K562 (cell line): ENCODE results near the gene ITGA7. TPM values are rescaled to one million over a fixed set of nuclear protein-coding genes. Genes with fewer than 3 reads are reported as not detected.

ENCODE experiments used
- BCL6 ChIP-seq: fragments of 250-450 bp; sonication (Bioruptor Pico); IDR thresholded peaks from 2 replicates; pipeline ENCODE4 v1.4.0; 2020
- CBX3 ChIP-seq, 2 experiments: IDR thresholded peaks; 1 replicate in 1 of 2; 2 replicates in 1 of 2; pipeline ENCODE4 v1.6.1; 2012; ENCODE audit warnings: inconsistent platforms in 2 of 2, low read length in 2 of 2, borderline replicate concordance in 1 of 2, control low read depth in 1 of 2
- CHD2 ChIP-seq: IDR thresholded peaks from 2 replicates; pipeline ENCODE4 v1.6.1; 2011; ENCODE audit warnings: low read depth, low read length
- CSDE1 ChIP-seq, 2 experiments: fragments of 450-650 bp; IDR thresholded peaks; 2 replicates each; pipeline ENCODE4 v1.6.1; 2016; ENCODE audit warnings: mild to moderate bottlenecking in 1 of 2
- EP400 ChIP-seq: fragments of 450-650 bp; IDR thresholded peaks from 2 replicates; pipeline ENCODE4 v1.6.1; 2017; ENCODE audit warnings: antibody characterized with exemption, mild to moderate bottlenecking, moderate library complexity
- GABPA ChIP-seq: fragments of 200-800 bp; sonication (Bioruptor generic); conservative IDR thresholded peaks from 2 replicates; pipeline ENCODE4 v1.6.1; 2016; ENCODE audit warnings: low read depth, missing genetic modification characterization, missing compliant biosample characterization
- JUNB ChIP-seq: fragments of 450-650 bp; formaldehyde crosslinking; conservative IDR thresholded peaks from 2 replicates; pipeline ENCODE4 v1.4.0; 2020; ENCODE audit warnings: mild to moderate bottlenecking
- MBD2 ChIP-seq: sonication (generic); IDR thresholded peaks from 2 replicates; pipeline ENCODE4 v1.6.1; 2016; ENCODE audit warnings: low read depth, borderline replicate concordance
- NCOA1 ChIP-seq: fragments of 450-650 bp; IDR thresholded peaks from 2 replicates; pipeline ENCODE4 v1.6.1; 2016; ENCODE audit warnings: low read depth
- PHF8 ChIP-seq: fragments of 200-600 bp; sonication (generic); IDR thresholded peaks from 2 replicates; pipeline ENCODE4 v1.6.1; 2012; ENCODE audit warnings: mixed run types, mild to moderate bottlenecking, inconsistent platforms, low read length, moderate library complexity, borderline replicate concordance
- PYGO2 ChIP-seq: fragments of 450-650 bp; IDR thresholded peaks from 2 replicates; pipeline ENCODE4 v1.6.1; 2016; ENCODE audit warnings: mild to moderate bottlenecking, missing genetic modification characterization, moderate library complexity, missing compliant biosample characterization
- RAD21 ChIP-seq, 2 experiments: fragments of 250-450 bp in 1 of 2; fragments of 450-650 bp in 1 of 2; sonication (Bioruptor Pico) in 1 of 2; formaldehyde crosslinking in 1 of 2; IDR thresholded peaks in 1 of 2; conservative IDR thresholded peaks in 1 of 2; 2 replicates each; pipeline versions ENCODE4 v1.4.0 to v1.8.0; 2020 to 2022; ENCODE audit warnings: mild to moderate bottlenecking in 2 of 2, moderate library complexity in 1 of 2
- REST ChIP-seq, 2 experiments: fragments of 450-650 bp; formaldehyde crosslinking in 1 of 2; IDR thresholded peaks; 2 replicates each; pipeline versions ENCODE4 v1.4.0 to v1.6.1; 2014 to 2020; ENCODE audit warnings: mild to moderate bottlenecking in 2 of 2, borderline replicate concordance in 1 of 2, low read depth in 1 of 2
- ZBTB7A ChIP-seq: IDR thresholded peaks from 2 replicates; pipeline ENCODE4 v1.6.1; 2011; ENCODE audit warnings: low read depth, mild to moderate bottlenecking, low read length, moderate library complexity, borderline replicate concordance; ENCODE audit not compliant: control insufficient read depth
- ZNF280A ChIP-seq: fragments of 450-650 bp; IDR thresholded peaks from 2 replicates; pipeline ENCODE4 v1.6.1; 2018; ENCODE audit warnings: mild to moderate bottlenecking, low read depth; ENCODE audit not compliant: partially characterized antibody
- ZNF766 ChIP-seq: fragments of 200-800 bp; sonication (Bioruptor generic); conservative IDR thresholded peaks from 2 replicates; pipeline ENCODE4 v1.6.1; 2016; ENCODE audit warnings: missing genetic modification characterization, missing compliant biosample characterization
- polyA plus RNA-seq, 8 experiments: library from polyadenylated mRNA; depleted of rRNA in 4 of 8; stranded (reverse) in 5 of 8; unstranded in 3 of 8; fragments of >200 nt; fragmentation: Nextera tagmentation in 2 of 8; fragmentation: Illumina TruSeq in 1 of 8; extraction: Ambion mirVana in 2 of 8; extraction: Trizol in 1 of 8; gene quantifications; 2 replicates each; pipeline versions ENCODE4 v1.2.1 to v1.2.3, GENCODE V29; 2011 to 2014; ENCODE audit warnings: inconsistent platforms in 1 of 8, missing spikeins in 1 of 8
- total RNA-seq, 7 experiments: library from RNA; depleted of rRNA in 6 of 7; stranded (reverse); fragments of >200 nt in 6 of 7; fragmentation: Illumina TruSeq in 2 of 7; extraction: Trizol in 2 of 7; gene quantifications; 2 replicates each; pipeline versions ENCODE4 v1.2.1 to v1.2.3, GENCODE V29; 2011 to 2021; ENCODE audit warnings: low replicate concordance in 1 of 7

ITGA7 gene
- total and polyA plus RNA-seq, 9 of the 15 experiments (the other 6 are each of a cell fraction or from before 2014, with no cell fraction given), result 0.11 to 2.3 (median 0.56) TPM; not detected in 1

DNA sequence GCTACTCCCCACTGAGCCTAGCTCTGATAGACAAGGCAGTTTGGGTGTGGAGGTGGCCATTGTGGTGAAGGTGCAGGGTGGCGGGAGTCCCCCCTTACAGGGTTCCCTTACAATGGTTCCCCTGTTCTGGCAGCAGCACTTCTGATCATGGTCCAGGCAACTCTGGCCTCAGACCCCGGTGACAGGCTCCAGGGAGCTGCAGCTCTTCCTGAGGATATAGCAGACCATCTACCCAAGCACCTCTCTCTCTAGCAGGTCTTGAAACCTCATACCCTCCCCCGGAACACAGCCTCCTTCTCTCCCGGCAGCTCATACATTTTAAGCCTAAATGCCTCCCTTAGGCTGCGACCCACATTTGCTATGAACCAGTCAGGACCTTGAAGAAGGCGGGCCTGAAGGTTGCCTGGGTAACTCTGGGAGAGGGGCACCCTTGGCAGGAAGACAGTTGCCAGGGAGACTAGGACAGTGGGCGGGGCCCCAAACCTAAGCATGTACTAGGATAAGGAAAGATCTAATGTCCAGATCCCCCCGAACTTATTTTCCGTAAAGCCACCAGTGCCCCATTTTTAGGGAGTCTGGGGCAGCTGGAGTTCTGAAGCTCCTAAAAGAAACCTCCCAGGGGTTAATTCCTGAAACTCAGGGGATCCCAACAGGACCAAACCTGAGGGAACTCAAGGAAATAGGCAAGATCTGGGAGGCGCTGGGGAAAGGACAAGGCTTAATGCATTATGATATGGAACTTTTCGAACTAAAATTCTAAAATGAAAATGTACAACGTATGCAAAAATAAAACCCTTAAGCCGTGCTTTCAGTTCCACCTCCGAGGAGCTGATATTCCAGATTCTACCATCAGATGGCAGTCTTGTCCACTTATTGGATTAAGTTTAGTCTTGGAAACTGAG lies 30.7 kb upstream of the ITGA7 start (continued):
- TF ChIP-seq RAD21 (CRISPR knock-in tag; conservative IDR thresholded peaks at IDR 0.05 in 1 of 2, IDR thresholded peaks at IDR 0.05 in 1 of 2) (peak; percentile 94), NCOA1 (no peak), EP400 (0 out of 2 replicates have a peak, but pooled peaks have one; percentile 33), CSDE1 (IDR thresholded peaks at IDR 0.05) (peak in 1 of 2 experiments; percentile 66; a peak in 1 of 4 replicates), PHF8 (peak; percentile 21; the same call in 1 of the 2 replicates), CBX3 (IDR thresholded peaks at IDR 0.05; ENCODE audit: borderline replicate concordance in 1 of 2, low read length in 2 of 2) (0 out of 3 replicates have a peak, but pooled peaks of 1 of the 2 experiments have one; percentile 33), ZBTB7A (peak; percentile 11; the same call in 1 of the 2 replicates), BCL6 (no peak), GABPA (no peak), REST (IDR thresholded peaks at IDR 0.05; ENCODE audit: borderline replicate concordance) (peak; percentile 80; the same call in 1 of the 2 replicates), REST (CRISPR knock-in tag; IDR thresholded peaks at IDR 0.05; ENCODE audit: low read depth) (no peak), MBD2 (no peak), JUNB (CRISPR knock-in tag) (no peak), ZNF280A (no peak), ZNF766 (peak; percentile 78), PYGO2 (no peak), CHD2 (no peak)
